A673 (cell line): ENCODE results near the gene EPS8.
"Not testable (repeated sequence)": the region's sequence is repeated elsewhere in the genome, so short reads cannot be mapped to it uniquely, and the experiment has no call there.

Experiments
- CTCF ChIP-seq: fragments of 300-800, 200-600 bp; sonication (generic); conservative IDR thresholded peaks from 2 replicates; pipeline ENCODE4 v1.5.1; 2017; ENCODE audit warnings: low read depth, mild to moderate bottlenecking, antibody characterized with exemption, low read length, moderate library complexity, mixed read lengths
- EZH2 ChIP-seq: fragments of 200-600 bp; sonication (generic); IDR thresholded peaks from 2 replicates; pipeline ENCODE4 v1.6.1; 2017; ENCODE audit warnings: borderline replicate concordance, low read depth, mild to moderate bottlenecking, mixed read lengths, antibody characterized with exemption, low read length; ENCODE audit not compliant: poor library complexity, severe bottlenecking

- TF ChIP-seq CTCF, EZH2: not testable (repeated sequence)
These were observed 48.8 kb downstream of the EPS8 start for GRCh38 chr12:15740389-15740788.
